Measurements from ENCODE around the gene CGNL1.

DNA sequence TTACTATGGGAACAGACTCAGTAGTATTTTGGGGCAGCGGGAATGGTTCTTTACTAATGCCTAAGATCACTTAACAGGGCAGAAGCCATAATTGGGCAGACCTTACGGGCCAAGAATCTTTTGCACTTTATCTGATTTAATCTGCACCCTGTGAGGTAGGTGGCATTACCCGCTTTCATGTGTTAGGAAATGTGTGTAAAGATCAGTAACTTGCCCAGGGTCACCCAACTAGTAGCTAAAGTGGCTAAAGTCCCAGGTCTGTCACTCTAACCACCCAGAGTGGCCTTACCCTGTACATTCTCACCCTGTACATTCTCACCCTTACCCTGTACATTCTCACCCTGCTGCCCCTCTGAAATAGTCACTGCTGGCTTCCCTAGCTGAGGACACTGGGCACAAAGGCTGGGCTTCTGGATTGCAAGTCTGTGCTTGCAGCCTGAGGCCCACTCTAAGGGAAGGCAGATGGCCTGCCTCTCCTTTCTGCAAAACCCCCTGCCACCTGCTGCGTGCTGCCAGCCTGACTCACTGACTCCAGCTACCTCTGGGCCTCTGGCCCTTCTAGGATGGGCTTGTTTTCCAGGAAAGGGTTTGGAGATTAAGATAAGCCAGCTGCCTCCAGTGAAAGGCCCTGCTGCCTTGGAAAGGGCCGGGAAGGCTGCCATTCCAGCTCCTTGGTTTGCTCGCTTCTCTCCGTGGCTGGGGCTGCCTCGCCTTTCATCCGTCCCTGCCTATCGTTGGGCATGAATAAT is 177.9 kb downstream of the CGNL1 start:
- TF ChIP-seq EP300 (IDR thresholded peaks at IDR 0.05; ENCODE audit: borderline replicate concordance) (no peak), TEAD4 (IDR thresholded peaks at IDR 0.05) (no peak), ZBTB7A (IDR thresholded peaks at IDR 0.05; ENCODE audit: low read depth) (no peak), CEBPB (IDR thresholded peaks at IDR 0.05) (no peak), CREB1 (IDR thresholded peaks at IDR 0.05; ENCODE audit: low read depth) (no peak), FOXM1 (IDR thresholded peaks at IDR 0.05; ENCODE audit: borderline replicate concordance, low read depth) (no peak), TCF12 (IDR thresholded peaks at IDR 0.05; ENCODE audit: low read depth) (no peak)
- TF ChIP-seq, protein P1, sequence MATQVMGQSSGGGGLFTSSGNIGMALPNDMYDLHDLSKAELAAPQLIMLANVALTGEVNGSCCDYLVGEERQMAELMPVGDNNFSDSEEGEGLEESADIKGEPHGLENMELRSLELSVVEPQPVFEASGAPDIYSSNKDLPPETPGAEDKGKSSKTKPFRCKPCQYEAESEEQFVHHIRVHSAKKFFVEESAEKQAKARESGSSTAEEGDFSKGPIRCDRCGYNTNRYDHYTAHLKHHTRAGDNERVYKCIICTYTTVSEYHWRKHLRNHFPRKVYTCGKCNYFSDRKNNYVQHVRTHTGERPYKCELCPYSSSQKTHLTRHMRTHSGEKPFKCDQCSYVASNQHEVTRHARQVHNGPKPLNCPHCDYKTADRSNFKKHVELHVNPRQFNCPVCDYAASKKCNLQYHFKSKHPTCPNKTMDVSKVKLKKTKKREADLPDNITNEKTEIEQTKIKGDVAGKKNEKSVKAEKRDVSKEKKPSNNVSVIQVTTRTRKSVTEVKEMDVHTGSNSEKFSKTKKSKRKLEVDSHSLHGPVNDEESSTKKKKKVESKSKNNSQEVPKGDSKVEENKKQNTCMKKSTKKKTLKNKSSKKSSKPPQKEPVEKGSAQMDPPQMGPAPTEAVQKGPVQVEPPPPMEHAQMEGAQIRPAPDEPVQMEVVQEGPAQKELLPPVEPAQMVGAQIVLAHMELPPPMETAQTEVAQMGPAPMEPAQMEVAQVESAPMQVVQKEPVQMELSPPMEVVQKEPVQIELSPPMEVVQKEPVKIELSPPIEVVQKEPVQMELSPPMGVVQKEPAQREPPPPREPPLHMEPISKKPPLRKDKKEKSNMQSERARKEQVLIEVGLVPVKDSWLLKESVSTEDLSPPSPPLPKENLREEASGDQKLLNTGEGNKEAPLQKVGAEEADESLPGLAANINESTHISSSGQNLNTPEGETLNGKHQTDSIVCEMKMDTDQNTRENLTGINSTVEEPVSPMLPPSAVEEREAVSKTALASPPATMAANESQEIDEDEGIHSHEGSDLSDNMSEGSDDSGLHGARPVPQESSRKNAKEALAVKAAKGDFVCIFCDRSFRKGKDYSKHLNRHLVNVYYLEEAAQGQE (IDR thresholded peaks at IDR 0.05; ENCODE audit: low read depth): no peak
